ENCODE measurements around the gene ZNF106.

The ZNF106 gene

GRCh38 chr15:42457445-42458442, 33.2 kb downstream of the ZNF106 start:
- no peaks in the 10 kb centered on the region for H3K27me3 ChIP-seq (ENCODE audit: low read length)
- peaks cover 4% of the 10 kb centered on the region; the same call in 1 of the 2 replicates for H3K36me3 ChIP-seq (ENCODE audit: low read length)
- TF ChIP-seq EZH2phosphoT487 (conservative IDR thresholded peaks at IDR 0.05; ENCODE audit: low read length) (no peak), CTCF (IDR thresholded peaks at IDR 0.05; ENCODE audit: insufficient read depth, low read length, poor library complexity, severe bottlenecking) (no peak)
- H3K4me3 ChIP-seq (ENCODE audit: insufficient read depth, low read length, poor library complexity, severe bottlenecking) = no peak overlapping the region
- H2AFZ ChIP-seq (ENCODE audit: low read depth, low read length, severe bottlenecking) = no peak overlapping the region
- 0 out of 2 replicates have a peak, but pooled peaks cover 7% of the 10 kb centered on the region for H3F3A ChIP-seq (ENCODE audit: insufficient read depth)
- no peaks in the 10 kb centered on the region for H3K9me3 ChIP-seq (ENCODE audit: insufficient read depth, low read length)
- H3K79me2 ChIP-seq (ENCODE audit: insufficient read depth, low read length) = peaks cover 18% of the 10 kb centered on the region; the same call in 1 of the 2 replicates
- no peaks in the 10 kb centered on the region for H4K20me1 ChIP-seq (ENCODE audit: low read depth, low read length)
- H3K27ac ChIP-seq (ENCODE audit: low read depth, low read length) = peak overlapping the region; percentile 41
- no peaks in the 10 kb centered on the region for H3K9me2 ChIP-seq (replicated peaks; ENCODE audit: insufficient read depth, low read length)
- H3K4me2 ChIP-seq (ENCODE audit: low read depth, low read length, poor library complexity, severe bottlenecking) = no peak overlapping the region
- no peak overlapping the region for H3K9ac ChIP-seq (ENCODE audit: low read length)

GRCh38 chr15:42456971-42457370, 34.0 kb downstream of the ZNF106 start:
- Histone ChIP-seq H3K79me2 (ENCODE audit: insufficient read depth, low read length) (peaks cover 18% of the 10 kb centered on the region; the same call in 1 of the 2 replicates), H3K4me2 (ENCODE audit: low read depth, low read length, poor library complexity, severe bottlenecking) (no peak overlapping the region), H3K9me3 (ENCODE audit: insufficient read depth, low read length) (no peaks in the 10 kb centered on the region), H2AFZ (ENCODE audit: low read depth, low read length, severe bottlenecking) (no peak overlapping the region), H3K27ac (ENCODE audit: low read depth, low read length) (peak overlapping the region; percentile 41), H3K9ac (ENCODE audit: low read length) (no peak overlapping the region), H3K4me3 (ENCODE audit: insufficient read depth, low read length, poor library complexity, severe bottlenecking) (no peak overlapping the region), H3K9me2 (replicated peaks; ENCODE audit: insufficient read depth, low read length) (no peaks in the 10 kb centered on the region), H4K20me1 (ENCODE audit: low read depth, low read length) (no peaks in the 10 kb centered on the region), H3K36me3 (ENCODE audit: low read length) (peaks cover 4% of the 10 kb centered on the region; the same call in 1 of the 2 replicates), H3F3A (ENCODE audit: insufficient read depth) (0 out of 2 replicates have a peak, but pooled peaks cover 7% of the 10 kb centered on the region), H3K27me3 (ENCODE audit: low read length) (no peaks in the 10 kb centered on the region)
- no peak for TF ChIP-seq EZH2phosphoT487 (conservative IDR thresholded peaks at IDR 0.05; ENCODE audit: low read length)
- TF ChIP-seq CTCF (IDR thresholded peaks at IDR 0.05; ENCODE audit: insufficient read depth, low read length, poor library complexity, severe bottlenecking) = no peak

GRCh38 chr15:42456531-42456930, 34.4 kb downstream of the ZNF106 start:
- no peaks in the 10 kb centered on the region for H3K27me3 ChIP-seq (ENCODE audit: low read length)
- H3F3A ChIP-seq (ENCODE audit: insufficient read depth) = 0 out of 2 replicates have a peak, but pooled peaks cover 3% of the 10 kb centered on the region
- no peak overlapping the region for H3K4me2 ChIP-seq (ENCODE audit: low read depth, low read length, poor library complexity, severe bottlenecking)
- H3K9me3 ChIP-seq (ENCODE audit: insufficient read depth, low read length) = no peaks in the 10 kb centered on the region
- H3K36me3 ChIP-seq (ENCODE audit: low read length) = peaks cover 3% of the 10 kb centered on the region; the same call in 1 of the 2 replicates
- H4K20me1 ChIP-seq (ENCODE audit: low read depth, low read length) = no peaks in the 10 kb centered on the region
- peaks cover 18% of the 10 kb centered on the region; the same call in 1 of the 2 replicates for H3K79me2 ChIP-seq (ENCODE audit: insufficient read depth, low read length)
- TF ChIP-seq EZH2phosphoT487 (conservative IDR thresholded peaks at IDR 0.05; ENCODE audit: low read length) = no peak
- no peak for TF ChIP-seq CTCF (IDR thresholded peaks at IDR 0.05; ENCODE audit: insufficient read depth, low read length, poor library complexity, severe bottlenecking)
- H3K9ac ChIP-seq (ENCODE audit: low read length) = no peak overlapping the region
- H3K9me2 ChIP-seq (replicated peaks; ENCODE audit: insufficient read depth, low read length) = no peaks in the 10 kb centered on the region
- no peak overlapping the region for H3K4me3 ChIP-seq (ENCODE audit: insufficient read depth, low read length, poor library complexity, severe bottlenecking)
- no peak overlapping the region for H3K27ac ChIP-seq (ENCODE audit: low read depth, low read length)
- H2AFZ ChIP-seq (ENCODE audit: low read depth, low read length, severe bottlenecking) = no peak overlapping the region

Data from SU-DHL-6 (cell line).